Tibial artery (tissue), 4 donors: ENCODE data around the gene CASK.
A peak's percentile ranks its signal among the peaks of the same experiment; 100 is the strongest.

ENCODE experiments used
- DNase-seq, 2 donors: peaks; one replicate each; pipeline ENCODE4 v3.0.0-alpha.2; 2019
- H3K27ac ChIP-seq, 2 donors: fragments of 200-600 bp; sonication (generic) in 1 of 2; 1 replicate in 1 of 2; 2 replicates in 1 of 2; pipeline ENCODE4 v1.5.1; 2018 to 2019; ENCODE audit warnings: mild to moderate bottlenecking in 1 of 2
- H3K27me3 ChIP-seq, 2 donors: fragments of 200-600 bp; sonication (generic) in 1 of 2; one replicate each; pipeline versions ENCODE4 v1.5.1 to v1.6.0; 2016 to 2019
- H3K36me3 ChIP-seq, 3 donors: fragments of 200-600 bp; sonication (generic) in 2 of 3; one replicate each; pipeline ENCODE4 v1.5.1; 2016 to 2019; ENCODE audit warnings: mild to moderate bottlenecking in 2 of 3
- H3K4me1 ChIP-seq, 4 donors: fragments of 200-600 bp; sonication (generic) in 2 of 4; 1 replicate in 3 of 4; 2 replicates in 1 of 4; pipeline ENCODE4 v1.5.1; 2016 to 2019
- H3K4me3 ChIP-seq, 2 donors: fragments of 200-600 bp; sonication (generic) in 1 of 2; 1 replicate in 1 of 2; 2 replicates in 1 of 2; pipeline ENCODE4 v1.5.1; 2018 to 2019; ENCODE audit warnings: mild to moderate bottlenecking in 2 of 2
- H3K9me3 ChIP-seq, 3 donors: fragments of 200-600 bp; sonication (generic) in 1 of 3; one replicate each; pipeline ENCODE4 v1.5.1; 2016 to 2019
- intact Hi-C: fragments of 100-400 bp; cut with DNase I; formaldehyde crosslinking; loops from one replicate; pipeline ENCODE4 v1.15.0; 2023; ENCODE audit warnings: low total_unique reads
- TF ChIP-seq, protein P1 (sequence below), 2 experiments: fragments of 200-600 bp in 1 of 2; fragments of 450-650 bp in 1 of 2; IDR thresholded peaks; one replicate each; pipeline ENCODE4 v1.5.1; 2017 to 2019; ENCODE audit warnings: antibody characterized with exemption in 2 of 2, mild to moderate bottlenecking in 1 of 2, moderate library complexity in 1 of 2

CASK gene

DNA sequence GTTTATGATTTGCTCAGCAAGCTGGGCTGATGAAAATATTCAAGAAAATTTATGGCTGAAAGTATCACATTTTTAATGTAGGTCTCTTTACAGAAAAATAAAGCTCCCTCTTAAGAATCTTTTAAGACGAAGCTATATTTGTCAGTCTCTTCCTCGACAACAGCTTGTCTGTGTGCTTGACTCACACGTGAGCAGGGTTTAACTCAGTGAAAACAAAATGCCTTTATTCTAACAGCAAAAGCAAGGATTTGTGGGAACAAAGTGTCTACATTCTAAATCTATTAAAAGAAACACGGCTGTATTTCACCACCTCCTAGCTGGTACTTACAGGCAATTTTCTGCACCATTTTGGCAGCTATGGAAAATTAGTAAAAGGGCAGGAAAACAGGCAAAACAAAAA is 400.7 kb downstream of the CASK start:
- no peak for DNase-seq
- intact Hi-C loops = no loop called here
- Histone ChIP-seq H3K9me3 (no peaks in the 10 kb centered on the region), H3K4me3 (no peak overlapping the region), H3K36me3 (peaks cover 0 to 8% (median 0%) of the 10 kb centered on the region in 3 donors), H3K4me1 (peaks cover 0 to 34% (median 0%) of the 10 kb centered on the region in 4 donors), H3K27ac (peak overlapping the region; percentile 25 to 44), H3K27me3 (no peaks in the 10 kb centered on the region)
- TF ChIP-seq, protein P1, sequence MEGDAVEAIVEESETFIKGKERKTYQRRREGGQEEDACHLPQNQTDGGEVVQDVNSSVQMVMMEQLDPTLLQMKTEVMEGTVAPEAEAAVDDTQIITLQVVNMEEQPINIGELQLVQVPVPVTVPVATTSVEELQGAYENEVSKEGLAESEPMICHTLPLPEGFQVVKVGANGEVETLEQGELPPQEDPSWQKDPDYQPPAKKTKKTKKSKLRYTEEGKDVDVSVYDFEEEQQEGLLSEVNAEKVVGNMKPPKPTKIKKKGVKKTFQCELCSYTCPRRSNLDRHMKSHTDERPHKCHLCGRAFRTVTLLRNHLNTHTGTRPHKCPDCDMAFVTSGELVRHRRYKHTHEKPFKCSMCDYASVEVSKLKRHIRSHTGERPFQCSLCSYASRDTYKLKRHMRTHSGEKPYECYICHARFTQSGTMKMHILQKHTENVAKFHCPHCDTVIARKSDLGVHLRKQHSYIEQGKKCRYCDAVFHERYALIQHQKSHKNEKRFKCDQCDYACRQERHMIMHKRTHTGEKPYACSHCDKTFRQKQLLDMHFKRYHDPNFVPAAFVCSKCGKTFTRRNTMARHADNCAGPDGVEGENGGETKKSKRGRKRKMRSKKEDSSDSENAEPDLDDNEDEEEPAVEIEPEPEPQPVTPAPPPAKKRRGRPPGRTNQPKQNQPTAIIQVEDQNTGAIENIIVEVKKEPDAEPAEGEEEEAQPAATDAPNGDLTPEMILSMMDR (IDR thresholded peaks at IDR 0.05) = no peak

DNA sequence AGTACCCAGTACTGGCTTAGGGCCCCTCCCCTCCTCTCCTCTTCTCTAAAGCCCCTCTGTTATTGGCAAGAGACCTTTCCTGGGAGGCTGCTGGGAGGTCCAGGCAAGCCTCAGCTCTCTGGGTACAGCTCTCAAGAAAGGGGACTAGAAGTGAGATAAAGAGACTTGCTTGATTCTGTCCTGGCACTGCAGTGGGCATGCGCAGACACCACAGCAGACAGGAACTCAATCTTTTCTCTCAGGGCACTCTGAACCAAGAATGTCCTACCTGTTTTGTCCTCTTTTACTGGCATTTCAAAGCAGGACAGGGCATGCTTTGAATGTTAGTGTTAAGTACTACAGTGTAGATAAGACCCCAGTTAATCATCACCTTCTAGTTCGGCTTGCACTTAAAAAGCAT is 401.3 kb downstream of the CASK start:
- H3K27ac ChIP-seq = peak overlapping the region; percentile 25 to 44
- TF ChIP-seq, protein P1 (IDR thresholded peaks at IDR 0.05) = no peak
- peaks cover 0 to 8% (median 0%) of the 10 kb centered on the region in 3 donors for H3K36me3 ChIP-seq
- peaks cover 0 to 34% (median 0%) of the 10 kb centered on the region in 4 donors for H3K4me1 ChIP-seq
- no peaks in the 10 kb centered on the region for H3K27me3 ChIP-seq
- H3K9me3 ChIP-seq = no peaks in the 10 kb centered on the region
- DNase-seq = no peak
- H3K4me3 ChIP-seq = no peak overlapping the region
- intact Hi-C loops = no loop called here

DNA sequence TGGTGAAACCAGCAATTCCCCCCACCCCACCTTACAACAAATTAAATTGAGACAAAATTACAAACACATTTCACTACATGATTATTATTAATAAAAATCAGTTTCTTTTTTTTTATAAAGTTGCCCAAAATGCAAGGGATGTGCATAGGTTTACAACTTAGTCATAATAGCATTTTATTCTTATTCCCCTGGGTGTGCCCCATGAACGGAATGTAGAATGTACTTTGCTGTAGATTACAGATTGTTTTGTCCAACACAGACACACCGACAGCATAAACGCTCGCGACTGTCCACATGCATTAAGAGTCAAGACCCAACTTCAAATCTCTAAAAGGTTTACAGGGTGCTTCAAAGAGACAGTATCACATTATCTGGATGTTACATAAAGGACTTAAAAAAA is 403.9 kb downstream of the CASK start:
- intact Hi-C loops = no loop called here
- no peaks in the 10 kb centered on the region for H3K27me3 ChIP-seq
- H3K27ac ChIP-seq = no peak overlapping the region
- TF ChIP-seq, protein P1 (IDR thresholded peaks at IDR 0.05) = no peak
- H3K4me3 ChIP-seq = no peak overlapping the region
- peaks cover 0 to 27% (median 0%) of the 10 kb centered on the region in 4 donors for H3K4me1 ChIP-seq
- H3K9me3 ChIP-seq = no peaks in the 10 kb centered on the region
- DNase-seq = no peak
- peaks cover 0 to 8% (median 0%) of the 10 kb centered on the region in 3 donors for H3K36me3 ChIP-seq

DNA sequence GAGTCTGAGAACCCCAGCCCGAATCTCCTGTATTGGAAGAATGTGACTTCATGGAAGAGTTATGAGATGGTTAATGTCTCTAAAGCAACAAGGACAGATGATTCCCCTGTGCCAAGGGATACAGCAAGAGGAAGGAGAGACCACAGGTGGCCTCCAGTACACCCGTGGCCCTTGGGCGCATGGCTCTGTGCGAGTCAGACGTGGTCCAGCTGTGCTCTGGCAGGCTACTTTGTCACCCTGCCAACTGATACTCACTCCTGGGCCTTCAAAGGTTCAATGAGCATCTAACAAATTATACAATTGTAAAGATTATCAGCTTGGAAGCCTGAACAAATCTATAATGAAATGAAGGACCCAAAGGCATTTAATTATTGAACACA is 404.5 kb downstream of the CASK start:
- H3K4me3 ChIP-seq = no peak overlapping the region
- TF ChIP-seq, protein P1 (IDR thresholded peaks at IDR 0.05) = no peak
- no peak overlapping the region for H3K27ac ChIP-seq
- intact Hi-C loops = no loop called here
- peaks cover 0 to 26% (median 0%) of the 10 kb centered on the region in 4 donors for H3K4me1 ChIP-seq
- no peak for DNase-seq
- no peaks in the 10 kb centered on the region for H3K27me3 ChIP-seq
- peaks cover 0 to 8% (median 0%) of the 10 kb centered on the region in 3 donors for H3K36me3 ChIP-seq
- H3K9me3 ChIP-seq = no peaks in the 10 kb centered on the region

DNA sequence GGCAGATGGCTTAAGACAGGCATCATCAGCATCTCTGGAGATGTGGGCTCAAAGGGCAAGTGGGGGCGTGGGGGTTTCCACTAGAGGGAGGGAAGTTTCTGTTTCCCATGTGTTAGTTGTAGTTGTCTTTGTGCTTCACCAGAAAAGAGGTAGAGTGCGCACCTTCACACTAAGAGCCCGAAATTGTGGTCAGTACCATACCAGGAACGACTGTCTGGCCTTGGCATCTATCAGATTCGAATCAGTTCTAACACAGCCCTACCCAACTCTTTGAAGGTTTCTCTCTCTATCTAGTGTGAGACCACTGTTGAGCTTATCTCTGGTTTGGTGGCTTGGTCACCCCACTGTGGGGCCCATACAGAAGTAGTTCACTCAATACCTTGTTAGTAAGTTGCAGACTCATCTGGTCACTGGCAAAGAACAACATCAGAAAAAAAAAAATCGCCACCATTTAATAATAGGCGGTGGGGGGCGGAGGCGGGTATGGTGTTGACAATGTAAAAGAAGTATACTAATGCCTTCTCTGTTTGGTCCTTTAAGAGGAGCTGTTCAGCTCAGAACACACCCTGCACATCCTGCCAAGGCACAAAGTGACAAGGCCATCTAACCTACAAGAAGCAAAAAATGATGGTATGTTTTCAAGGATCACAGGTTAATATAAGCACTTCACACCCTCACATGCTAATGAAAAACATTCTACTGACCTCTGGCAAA is 405.1 kb downstream of the CASK start:
- DNase-seq = no peak
- peaks cover 0 to 20% (median 0%) of the 10 kb centered on the region in 4 donors for H3K4me1 ChIP-seq
- peaks cover 0 to 8% (median 0%) of the 10 kb centered on the region in 3 donors for H3K36me3 ChIP-seq
- no peaks in the 10 kb centered on the region for H3K9me3 ChIP-seq
- H3K27ac ChIP-seq = no peak overlapping the region
- intact Hi-C loops = no loop called here
- no peaks in the 10 kb centered on the region for H3K27me3 ChIP-seq
- H3K4me3 ChIP-seq = no peak overlapping the region
- TF ChIP-seq, protein P1 (IDR thresholded peaks at IDR 0.05) = no peak
